Smooth muscle cell (in vitro differentiated cells): ENCODE results near the gene GARNL3. TPM values are rescaled to one million over a fixed set of nuclear protein-coding genes. Genes with fewer than 3 reads are reported as not detected.

Experiments
- DNase-seq: peaks from one replicate; lab custom pipeline; 2025; ENCODE audit not compliant: unreplicated experiment; lab: John Stamatoyannopoulos, UW
- H2AFZ ChIP-seq: fragments of 200-600 bp; sonication (generic); 2 replicates; pipeline ENCODE4 v1.6.0; 2016; ENCODE audit warnings: antibody characterized with exemption, low read depth, mild to moderate bottlenecking
- H3F3A ChIP-seq: fragments of 200-600 bp; sonication (generic); 2 replicates; pipeline ENCODE4 v1.6.0; 2017; ENCODE audit warnings: antibody characterized with exemption, low read depth
- H3K27ac ChIP-seq: fragments of 200-600 bp; sonication (generic); 2 replicates; pipeline ENCODE4 v1.5.1; 2016; ENCODE audit warnings: low read depth, mild to moderate bottlenecking
- H3K27me3 ChIP-seq: fragments of 200-600 bp; sonication (generic); 2 replicates; pipeline ENCODE4 v1.6.1; 2016; ENCODE audit warnings: low read depth, mild to moderate bottlenecking
- H3K36me3 ChIP-seq: fragments of 200-600 bp; sonication (generic); 2 replicates; pipeline ENCODE4 v1.5.1; 2016; ENCODE audit warnings: low read depth
- H3K4me1 ChIP-seq: fragments of 200-600 bp; sonication (generic); 2 replicates; pipeline ENCODE4 v1.5.1; 2016; ENCODE audit warnings: low read depth
- H3K4me2 ChIP-seq: fragments of 200-600 bp; sonication (generic); 2 replicates; pipeline ENCODE4 v1.6.0; 2016; ENCODE audit warnings: mild to moderate bottlenecking
- H3K4me3 ChIP-seq: fragments of 200-600 bp; sonication (generic); 2 replicates; pipeline ENCODE4 v1.5.1; 2016; ENCODE audit warnings: mild to moderate bottlenecking
- H3K79me2 ChIP-seq: fragments of 200-600 bp; sonication (generic); 2 replicates; pipeline ENCODE4 v1.6.0; 2016; ENCODE audit warnings: low read depth, mild to moderate bottlenecking
- H3K9ac ChIP-seq: fragments of 200-600 bp; sonication (generic); 2 replicates; pipeline ENCODE4 v1.6.0; 2016; ENCODE audit warnings: low read depth
- H3K9me3 ChIP-seq: fragments of 200-600 bp; sonication (generic); replicated peaks from 2 replicates; pipeline ENCODE4 v1.5.1; 2016; ENCODE audit warnings: low read depth
- H4K20me1 ChIP-seq: fragments of 200-600 bp; sonication (generic); 2 replicates; pipeline ENCODE4 v1.6.0; 2016; ENCODE audit warnings: low read depth
- CTCF ChIP-seq: fragments of 200-600 bp; sonication (generic); IDR thresholded peaks from 2 replicates; pipeline ENCODE4 v1.5.1; 2017; ENCODE audit warnings: borderline replicate concordance, mild to moderate bottlenecking, antibody characterized with exemption; ENCODE audit not compliant: insufficient read depth, poor library complexity, severe bottlenecking
- WGBS: methylation state at CpG from one replicate; pipeline ENCODE4 v1.1.7; 2016; ENCODE audit warnings: low lambda C conversion rate; 5-methylcytosine and 5-hydroxymethylcytosine counted together
- polyA plus RNA-seq: library from polyadenylated mRNA; unstranded; fragments of >200 nt; fragmentation: Nextera tagmentation; extraction: Ambion mirVana; gene quantifications from 2 replicates; pipeline ENCODE4 v1.2.1, GENCODE V29; 2016
- total RNA-seq: library from RNA; depleted of rRNA; stranded (reverse); fragments of >200 nt; gene quantifications from 2 replicates; pipeline ENCODE4 v1.2.3, GENCODE V29; 2014

The GARNL3 gene
- total and polyA plus RNA-seq, 2 experiments from 2014 or later: 4.7 to 18.5 TPM

- Histone ChIP-seq H3K4me3 (no peak overlapping the region), H2AFZ (no peak overlapping the region), H3K27ac (no peak overlapping the region), H3K9me3 (no peaks in the 10 kb centered on the region), H3K4me2 (no peak overlapping the region), H3K27me3 (no peaks in the 10 kb centered on the region), H3K9ac (no peak overlapping the region), H3F3A (no peaks in the 10 kb centered on the region), H3K4me1 (no peaks in the 10 kb centered on the region), H3K36me3 (no peaks in the 10 kb centered on the region), H3K79me2 (no peaks in the 10 kb centered on the region), H4K20me1 (no peaks in the 10 kb centered on the region)
- no peak for TF ChIP-seq CTCF
- WGBS: 91% methylated on average over 5 of the region's 5 CpGs
- no peak for DNase-seq
Measured at GRCh38 chr9:127216888-127217217, 47.7 kb upstream of the GARNL3 start.

DNA sequence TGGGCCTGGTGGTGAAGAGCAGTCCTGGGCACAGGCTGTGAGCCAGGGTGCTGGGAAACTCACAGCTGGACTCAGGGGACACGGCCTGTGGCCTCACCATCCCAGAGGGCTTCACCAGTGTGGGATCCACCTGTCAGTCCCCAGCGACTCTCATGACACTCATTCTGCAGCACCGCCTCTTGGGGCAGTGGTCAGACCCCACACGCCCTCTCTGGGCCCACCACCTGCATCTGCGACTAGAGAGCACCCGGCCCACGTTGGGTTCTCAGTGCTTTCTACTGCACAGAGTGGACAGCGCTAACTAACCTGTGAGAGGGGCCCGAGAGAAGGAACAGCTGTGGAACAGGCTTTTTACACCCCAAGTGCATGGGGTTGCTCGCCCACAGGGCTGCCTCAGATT, 45.8 kb upstream of the GARNL3 start:
- H3K9me3 ChIP-seq: no peaks in the 10 kb centered on the region
- TF ChIP-seq CTCF: no peak
- H3K9ac ChIP-seq: no peak overlapping the region
- H3K36me3 ChIP-seq: no peaks in the 10 kb centered on the region
- H3K79me2 ChIP-seq: no peaks in the 10 kb centered on the region
- H3K4me2 ChIP-seq: no peak overlapping the region
- no peaks in the 10 kb centered on the region for H3K27me3 ChIP-seq
- H3F3A ChIP-seq: peaks cover 2% of the 10 kb centered on the region
- H3K27ac ChIP-seq: no peak overlapping the region
- no peaks in the 10 kb centered on the region for H3K4me1 ChIP-seq
- no peaks in the 10 kb centered on the region for H4K20me1 ChIP-seq
- no peak overlapping the region for H2AFZ ChIP-seq
- no peak for DNase-seq
- H3K4me3 ChIP-seq: no peak overlapping the region
- WGBS: 86% methylated on average over 10 of the region's 10 CpGs

DNA sequence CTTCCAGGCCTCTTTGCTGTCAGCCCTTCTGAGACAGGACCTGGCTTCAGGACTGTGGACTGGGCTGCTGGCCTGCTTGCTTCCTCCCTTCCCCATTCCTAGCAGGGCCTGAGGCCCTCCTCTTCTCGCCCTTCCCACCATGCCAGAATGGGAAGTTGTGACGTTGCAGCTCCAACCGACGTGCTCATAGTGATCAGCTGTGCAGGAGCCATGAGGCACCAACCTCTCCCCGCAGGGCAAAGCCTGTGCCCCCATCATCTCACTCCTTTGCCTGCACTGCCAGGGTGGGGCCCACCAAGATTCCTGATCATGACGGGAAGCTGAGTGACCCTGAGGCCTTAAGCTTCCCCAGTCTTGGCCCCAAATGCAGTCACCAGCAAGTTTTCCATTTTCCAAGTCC, 45.1 kb upstream of the GARNL3 start:
- no peaks in the 10 kb centered on the region for H3K9me3 ChIP-seq
- no peaks in the 10 kb centered on the region for H3K36me3 ChIP-seq
- H3K9ac ChIP-seq: no peak overlapping the region
- no peak overlapping the region for H3K4me3 ChIP-seq
- H3K4me1 ChIP-seq: no peaks in the 10 kb centered on the region
- no peak overlapping the region for H3K27ac ChIP-seq
- H3K79me2 ChIP-seq: no peaks in the 10 kb centered on the region
- no peaks in the 10 kb centered on the region for H3K27me3 ChIP-seq
- no peak for DNase-seq
- no peaks in the 10 kb centered on the region for H4K20me1 ChIP-seq
- peaks cover 6% of the 10 kb centered on the region for H3F3A ChIP-seq
- 89% methylated on average over 6 of the region's 6 CpGs for WGBS
- H3K4me2 ChIP-seq: no peak overlapping the region
- no peak for TF ChIP-seq CTCF
- no peak overlapping the region for H2AFZ ChIP-seq

DNA sequence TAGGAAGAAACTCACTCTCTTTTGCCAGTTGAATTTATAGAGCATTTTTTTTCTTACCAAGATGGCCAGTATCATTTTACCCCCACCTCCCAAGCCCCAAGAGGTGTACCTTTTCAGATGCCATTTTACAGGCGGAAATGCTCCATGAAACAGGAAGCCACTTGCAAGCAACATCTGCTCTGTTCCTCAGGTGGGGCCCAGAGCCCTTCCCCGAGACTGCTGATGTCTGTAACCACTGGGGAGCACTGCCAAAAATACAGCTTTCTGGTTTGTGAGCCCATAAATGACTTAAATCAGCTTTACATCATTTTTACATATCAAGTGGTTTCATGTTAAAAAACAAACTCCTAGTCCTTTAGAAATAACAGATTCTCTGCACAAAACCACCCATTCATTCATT, 42.9 kb upstream of the GARNL3 start:
- no peak for DNase-seq
- H3K9ac ChIP-seq: no peak overlapping the region
- no peaks in the 10 kb centered on the region for H4K20me1 ChIP-seq
- no peaks in the 10 kb centered on the region for H3K9me3 ChIP-seq
- no peak for TF ChIP-seq CTCF
- peaks cover 8% of the 10 kb centered on the region for H3F3A ChIP-seq
- no peaks in the 10 kb centered on the region for H3K4me1 ChIP-seq
- no peak overlapping the region for H2AFZ ChIP-seq
- no peaks in the 10 kb centered on the region for H3K27me3 ChIP-seq
- no peaks in the 10 kb centered on the region for H3K36me3 ChIP-seq
- 88% methylated on average over 2 of the region's 2 CpGs for WGBS
- no peak overlapping the region for H3K4me3 ChIP-seq
- no peak overlapping the region for H3K27ac ChIP-seq
- H3K4me2 ChIP-seq: no peak overlapping the region
- no peaks in the 10 kb centered on the region for H3K79me2 ChIP-seq
